Bronchial epithelial cell (primary cell): Measurements from ENCODE around the gene SNAP29. TPM values are rescaled to one million over a fixed set of nuclear protein-coding genes. Genes with fewer than 3 reads are reported as not detected.

Experiments used
- DNase-seq: peaks from one replicate; pipeline ENCODE4 v3.0.0-alpha.2; 2010; ENCODE audit warnings: low read depth
- FAIRE-seq: peaks from 2 replicates; lab custom pipeline; 2011; peaks lifted over from hg19 to GRCh38; lab: Jason Lieb, UNC
- H3K27me3 ChIP-seq: 2 replicates; pipeline ENCODE4 v1.5.1; 2011; ENCODE audit warnings: low read length; ENCODE audit not compliant: control insufficient read depth, insufficient read depth
- H3K36me3 ChIP-seq: 2 replicates; pipeline ENCODE4 v1.5.1; 2011; ENCODE audit warnings: low read length; ENCODE audit not compliant: control insufficient read depth, insufficient read depth
- H3K4me3 ChIP-seq: 2 replicates; pipeline ENCODE4 v1.5.1; 2011; ENCODE audit warnings: mild to moderate bottlenecking, low read depth, low read length, control low read depth
- CTCF ChIP-seq: IDR thresholded peaks from 2 replicates; pipeline ENCODE4 v1.5.1; 2011; ENCODE audit warnings: mild to moderate bottlenecking, moderate library complexity, low read length, control low read depth, inconsistent platforms; ENCODE audit not compliant: insufficient read depth, severe bottlenecking
- total RNA-seq: library from RNA; depleted of rRNA; stranded (reverse); fragments of >200 nt; gene quantifications from 2 replicates; pipeline ENCODE4 v1.2.1, GENCODE V29; 2014

Gene SNAP29
- total RNA-seq, 1 donor from 2014 or later, result 3.7 TPM

DNA sequence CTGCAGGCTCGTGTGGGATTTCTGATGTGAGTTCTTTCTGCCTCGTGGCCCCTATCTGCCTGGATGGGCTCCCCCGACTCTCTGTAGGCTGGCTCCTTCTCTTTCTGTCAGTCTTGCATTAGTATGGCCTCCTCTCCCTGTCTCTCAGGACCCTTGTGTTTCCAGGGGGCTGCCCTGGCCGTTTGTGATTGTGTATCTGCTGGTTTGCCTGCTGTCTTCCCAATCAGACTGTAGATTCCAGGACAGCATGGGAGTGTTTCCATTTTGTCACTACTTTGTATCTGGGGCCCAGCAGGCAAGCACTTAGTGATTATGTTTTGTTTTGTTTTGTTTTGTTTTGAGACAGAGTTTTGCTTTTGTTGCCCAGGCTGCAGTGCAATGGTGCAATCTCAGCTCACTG is 25.6 kb downstream of the SNAP29 start:
- H3K27me3 ChIP-seq, result no peaks in the 10 kb centered on the region
- no peak for TF ChIP-seq CTCF
- FAIRE-seq (no peak), DNase-seq (no peak)
- H3K36me3 ChIP-seq, result peaks cover 14% of the 10 kb centered on the region
- no peak overlapping the region for H3K4me3 ChIP-seq

- no peak for DNase-seq
- TF ChIP-seq CTCF, result no peak
- peaks cover 14% of the 10 kb centered on the region for H3K36me3 ChIP-seq
- H3K27me3 ChIP-seq, result no peaks in the 10 kb centered on the region
- FAIRE-seq, result no peak
- H3K4me3 ChIP-seq, result no peak overlapping the region
Measured at GRCh38 chr22:20885017-20885556, 26.3 kb downstream of the SNAP29 start.

GRCh38 chr22:20885557-20886323 is 26.9 kb downstream of the SNAP29 start:
- FAIRE-seq (no peak), DNase-seq (peak; percentile 75)
- Histone ChIP-seq H3K27me3 (no peaks in the 10 kb centered on the region), H3K36me3 (peaks cover 14% of the 10 kb centered on the region), H3K4me3 (no peak overlapping the region)
- peak; percentile 99 for TF ChIP-seq CTCF

GRCh38 chr22:20887375-20887774 is 28.6 kb downstream of the SNAP29 start:
- no peak for TF ChIP-seq CTCF
- FAIRE-seq, result no peak
- peak; percentile 59 for DNase-seq
- H3K36me3 ChIP-seq, result peaks cover 14% of the 10 kb centered on the region
- H3K4me3 ChIP-seq, result no peak overlapping the region
- H3K27me3 ChIP-seq, result no peaks in the 10 kb centered on the region

DNA sequence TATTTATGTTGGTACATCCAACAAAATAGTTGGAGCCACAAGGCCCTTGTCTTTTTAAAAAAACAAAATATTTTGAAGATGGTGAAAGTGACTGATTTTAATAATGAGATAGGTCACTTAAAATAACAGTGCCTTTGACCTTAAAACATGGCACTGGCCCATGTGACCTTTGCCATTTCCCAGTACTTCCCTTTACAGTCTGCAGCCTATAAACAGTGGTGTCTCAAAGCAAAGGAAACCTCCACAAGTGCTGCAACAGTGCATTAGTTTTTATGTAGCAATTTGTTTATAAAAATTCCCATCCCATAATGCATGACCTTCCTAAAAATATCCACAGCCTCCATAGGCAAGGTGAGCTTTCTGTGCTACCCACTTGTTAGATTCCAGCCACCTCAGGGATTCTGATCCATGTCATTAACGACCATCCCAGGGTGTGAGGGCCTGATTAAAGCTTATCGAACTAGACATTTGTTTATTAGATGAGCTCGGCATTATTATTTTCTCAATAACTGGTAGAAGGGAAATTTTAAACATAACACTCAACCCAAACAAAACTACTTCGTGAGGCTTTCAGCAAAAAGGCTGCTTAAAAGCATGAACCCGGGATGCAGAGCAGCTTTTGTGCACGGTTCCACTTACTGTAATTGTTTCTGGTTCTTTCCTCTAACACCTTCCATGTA is 30.4 kb downstream of the SNAP29 start:
- FAIRE-seq (no peak), DNase-seq (no peak)
- H3K4me3 ChIP-seq, result no peak overlapping the region
- H3K36me3 ChIP-seq, result peaks cover 7% of the 10 kb centered on the region
- TF ChIP-seq CTCF, result no peak
- H3K27me3 ChIP-seq, result no peaks in the 10 kb centered on the region
